HCT116 (cell line): ENCODE data around the gene ITGB1BP1.

ENCODE experiments used
- CTCF ChIP-seq, 3 experiments: fragments of 200-600 bp in 1 of 3; sonication (generic) in 1 of 3; IDR thresholded peaks in 2 of 3; conservative IDR thresholded peaks in 1 of 3; 2 replicates each; pipeline ENCODE4 v1.5.1; 2012 to 2017; ENCODE audit warnings: low read depth in 2 of 3, low read length in 2 of 3, antibody characterized with exemption in 1 of 3, borderline replicate concordance in 1 of 3, control low read depth in 1 of 3, mild to moderate bottlenecking in 1 of 3, mixed read lengths in 1 of 3, mixed run types in 1 of 3, moderate library complexity in 1 of 3; ENCODE audit not compliant: insufficient read depth in 1 of 3
- EZH2 ChIP-seq: fragments of 200-600 bp; sonication (generic); IDR thresholded peaks from 2 replicates; pipeline ENCODE4 v1.6.1; 2017; ENCODE audit warnings: antibody characterized with exemption, mixed run types
- EZH2phosphoT487 ChIP-seq: fragments of 200-600 bp; IDR thresholded peaks from 2 replicates; pipeline ENCODE4 v1.6.1; 2018; ENCODE audit warnings: antibody characterized with exemption, borderline replicate concordance
- MAX ChIP-seq: IDR thresholded peaks from 2 replicates; pipeline ENCODE4 v1.6.1; 2012
- POLR2A ChIP-seq: IDR thresholded peaks from 2 replicates; pipeline ENCODE4 v1.7.0; 2011; ENCODE audit warnings: borderline replicate concordance; ENCODE audit not compliant: insufficient read depth, insufficient read length; ENCODE audit errors: extremely low read depth

GRCh38 chr2:9378433-9379390, 44.6 kb downstream of the ITGB1BP1 start:
- TF ChIP-seq MAX (no peak), CTCF (IDR thresholded peaks at IDR 0.05 in 2 of 3, conservative IDR thresholded peaks at IDR 0.05 in 1 of 3; ENCODE audit: borderline replicate concordance in 1 of 3, insufficient read depth in 1 of 3, low read depth in 2 of 3, low read length in 2 of 3) (no peak), EZH2phosphoT487 (no peak), POLR2A (no peak), EZH2 (no peak)
